Esophagus muscularis mucosa (tissue), 4 donors: ENCODE measurements around the gene IMPDH2.

Source experiments
- CTCF ChIP-seq, 3 experiments: fragments of 200-600 bp in 2 of 3; fragments of 450-650 bp in 1 of 3; sonication (generic) in 2 of 3; IDR thresholded peaks; one replicate each; pipeline ENCODE4 v1.5.1; 2017 to 2019; ENCODE audit warnings: antibody characterized with exemption in 3 of 3, mild to moderate bottlenecking in 2 of 3, moderate library complexity in 1 of 3
- EP300 ChIP-seq: sonication (generic); formaldehyde crosslinking; IDR thresholded peaks from one replicate; pipeline ENCODE4 v1.6.1; 2017; ENCODE audit warnings: antibody characterized with exemption
- POLR2A ChIP-seq: fragments of 450-650 bp; IDR thresholded peaks from one replicate; pipeline ENCODE4 v1.6.1; 2017; ENCODE audit warnings: antibody characterized with exemption, moderate library complexity, mild to moderate bottlenecking, low read depth
- POLR2AphosphoS5 ChIP-seq, 2 donors: sonication (generic); formaldehyde crosslinking; IDR thresholded peaks; one replicate each; pipeline ENCODE4 v1.6.1; 2017; ENCODE audit warnings: antibody characterized with exemption in 2 of 2

GRCh38 chr3:49015765-49016164, 13.4 kb downstream of the IMPDH2 start:
- TF ChIP-seq POLR2A (no peak), CTCF (IDR thresholded peaks at IDR 0.05) (no peak), EP300 (no peak), POLR2AphosphoS5 (IDR thresholded peaks at IDR 0.05) (no peak)
